ENCODE results near the gene FBN1.
A peak's percentile ranks its signal among the peaks of the same experiment; 100 is the strongest.

FBN1 gene

DNA sequence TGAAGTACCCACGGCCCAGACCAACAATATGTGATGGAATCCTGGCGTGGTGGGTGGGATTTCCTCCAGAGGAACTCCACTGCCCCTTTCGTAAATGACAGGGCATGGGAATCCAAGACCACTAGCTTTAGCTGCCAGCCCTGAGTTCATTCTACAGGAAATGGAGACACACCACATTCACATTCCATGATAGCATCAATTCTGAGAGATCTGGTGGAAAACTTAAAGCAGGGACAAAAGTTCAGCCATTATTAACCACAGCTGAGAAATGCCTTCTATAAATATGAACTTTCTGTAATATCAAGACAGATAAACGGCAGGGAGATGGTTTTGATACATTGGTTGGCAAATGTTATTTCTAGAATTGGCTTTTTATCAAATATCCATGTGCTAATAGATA lies 98.2 kb downstream of the FBN1 start:
- DNase-seq: no peak

DNA sequence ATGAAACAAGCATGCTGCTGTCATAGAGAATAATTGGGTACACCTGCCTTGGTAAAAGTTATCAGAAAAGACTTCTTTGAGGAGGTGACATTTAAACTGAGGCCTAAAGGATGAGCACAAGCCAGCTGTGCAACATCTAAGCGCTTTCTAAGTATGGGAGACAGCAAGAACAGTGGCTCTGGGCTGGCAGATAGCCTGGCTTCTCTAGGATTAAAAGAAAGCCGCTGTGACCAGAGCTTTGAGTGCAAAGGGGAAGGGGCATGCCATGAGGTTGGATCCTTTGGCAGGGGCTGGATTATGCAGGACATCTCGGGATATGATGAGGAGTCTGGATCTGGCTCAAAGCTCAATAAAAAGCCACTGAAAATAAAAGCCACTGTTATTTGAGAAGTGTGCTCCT lies 99.2 kb downstream of the FBN1 start:
- DNase-seq: no peak

DNA sequence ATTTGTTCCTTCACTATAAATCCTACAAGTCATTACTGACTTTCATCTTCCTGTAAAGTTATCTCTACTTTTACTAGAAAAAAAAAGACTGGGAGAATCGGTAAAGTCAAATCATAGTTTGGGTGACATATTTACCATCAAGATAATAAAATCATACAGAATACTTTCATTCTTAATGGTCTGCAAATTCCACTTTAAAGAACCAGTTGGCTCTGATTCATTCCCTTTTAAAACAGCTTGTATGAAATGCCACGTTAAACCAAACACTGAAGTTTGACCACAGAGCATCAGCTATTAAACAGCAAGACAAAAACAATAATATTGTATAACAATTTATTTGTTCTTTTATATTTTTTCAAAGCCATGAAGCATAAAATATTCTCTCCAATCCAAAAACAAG lies 100.7 kb downstream of the FBN1 start:
- no peak for DNase-seq

DNA sequence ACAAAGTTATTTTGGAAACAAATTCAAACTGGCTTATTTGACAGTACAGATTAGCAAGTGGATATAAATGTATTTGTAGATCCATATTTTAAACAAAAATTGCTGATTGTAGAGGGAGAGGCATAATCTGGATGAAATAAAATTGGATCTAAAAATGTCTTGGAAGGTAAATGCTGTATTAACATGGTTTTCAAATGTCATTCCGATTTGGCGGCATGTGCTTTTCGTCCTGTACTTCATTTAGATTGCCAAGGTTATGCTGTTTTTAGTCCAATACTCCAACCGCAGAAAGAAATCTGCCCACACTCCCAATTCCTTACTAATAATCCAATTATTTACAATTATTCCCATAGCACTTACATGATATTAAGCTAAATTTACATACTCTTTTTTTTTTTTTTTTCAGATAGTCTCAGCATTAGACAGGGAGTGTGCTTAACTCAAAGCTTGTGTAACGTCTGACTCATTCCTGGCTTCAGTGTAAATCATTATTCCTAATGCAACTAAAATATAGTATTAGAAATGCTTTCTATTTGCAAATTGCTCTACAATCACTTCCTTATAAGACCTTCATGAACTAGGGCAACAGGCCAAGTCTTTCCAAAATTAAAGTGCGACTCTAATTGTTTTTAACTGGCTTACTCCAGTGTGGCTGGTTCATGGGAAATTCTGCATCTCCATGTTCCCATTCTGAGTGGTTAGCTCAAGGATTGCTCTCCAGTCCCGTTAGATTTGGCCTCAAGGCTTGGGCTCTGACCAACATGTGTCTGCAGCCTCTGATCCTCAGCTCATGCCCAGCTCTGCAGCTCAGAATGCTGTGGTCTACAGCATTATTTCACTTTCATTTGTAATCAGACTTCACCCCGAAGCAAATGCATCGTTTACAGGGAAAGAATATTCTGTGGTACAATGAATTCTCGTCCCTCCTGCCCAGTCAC lies 103.9 kb downstream of the FBN1 start:
- DNase-seq: no peak

DNA sequence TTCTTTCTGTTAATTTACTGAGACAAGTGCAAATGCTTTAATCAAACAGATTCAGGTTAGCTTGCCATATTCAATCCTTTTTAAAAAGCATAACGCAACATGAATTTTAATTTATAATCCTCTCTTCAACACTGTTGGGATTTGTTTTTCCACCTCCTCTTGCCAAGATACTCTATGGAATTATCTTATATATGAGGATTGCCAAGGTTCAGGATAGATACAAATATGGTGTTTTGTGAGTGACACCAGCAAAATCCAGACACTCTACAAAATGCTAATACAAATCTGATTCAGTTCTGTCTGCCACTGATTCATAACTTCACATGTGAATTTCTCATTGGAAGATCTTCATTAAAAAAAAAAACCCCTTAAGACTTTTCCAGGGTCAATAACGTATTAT lies 104.8 kb downstream of the FBN1 start:
- DNase-seq: no peak

DNA sequence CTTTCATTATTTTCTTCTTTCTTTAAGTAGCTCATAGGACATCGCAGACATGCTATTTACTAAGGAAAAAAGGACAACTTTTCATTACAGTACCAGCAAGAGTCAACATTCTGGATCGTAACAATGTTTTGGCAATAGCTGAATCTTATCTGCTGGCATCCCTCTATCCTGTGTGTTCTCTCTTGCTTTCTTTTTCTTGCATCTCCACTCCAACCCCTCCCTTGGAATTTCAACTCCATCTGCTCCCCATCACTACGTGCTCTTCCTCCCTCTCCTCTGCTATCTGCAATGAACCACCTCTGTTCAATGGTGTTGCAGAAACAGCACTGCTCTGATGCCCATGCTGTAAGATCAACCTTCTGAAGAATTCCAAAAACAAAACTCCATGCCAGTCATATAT lies 106.6 kb downstream of the FBN1 start:
- no peak for DNase-seq

DNA sequence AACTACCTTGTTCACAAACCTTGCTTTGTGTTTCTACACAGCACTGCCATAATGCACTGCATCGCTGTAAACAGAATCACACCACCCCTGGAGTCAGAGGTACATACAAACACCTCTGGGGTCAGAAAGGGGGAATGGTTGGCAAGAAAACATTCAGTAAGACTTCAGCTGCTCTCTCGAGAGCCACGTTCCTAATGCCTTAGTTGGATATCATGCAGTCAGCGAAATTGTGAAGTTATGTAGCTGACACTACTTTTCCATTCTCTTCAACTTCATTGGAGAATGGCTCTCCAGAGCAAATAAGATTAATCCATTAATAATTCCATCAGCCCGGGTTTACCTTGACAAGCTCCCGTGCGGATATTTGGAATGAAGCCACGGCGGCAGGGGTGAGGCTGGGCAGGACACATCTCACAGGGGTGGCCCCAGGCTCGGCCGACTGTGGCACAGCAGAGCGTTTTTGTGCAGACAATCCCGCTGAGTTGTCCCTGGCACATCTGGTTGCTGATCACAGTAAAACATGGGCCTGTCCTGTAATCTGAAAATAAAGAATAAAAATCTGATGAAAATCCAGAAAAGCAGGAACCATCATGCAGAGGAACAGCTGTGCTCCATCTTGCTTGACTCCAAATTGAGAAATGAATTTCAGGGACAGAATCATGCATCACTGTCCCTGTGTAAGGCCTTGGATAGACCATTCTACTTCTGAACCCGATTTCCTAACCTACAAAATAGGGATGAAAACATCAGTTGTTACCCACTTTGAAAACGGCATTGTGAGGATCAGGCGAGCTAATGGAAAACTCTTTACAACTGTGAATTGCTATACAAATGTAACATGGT lies 108.0 kb downstream of the FBN1 start:
- DNase-seq: no peak

DNA sequence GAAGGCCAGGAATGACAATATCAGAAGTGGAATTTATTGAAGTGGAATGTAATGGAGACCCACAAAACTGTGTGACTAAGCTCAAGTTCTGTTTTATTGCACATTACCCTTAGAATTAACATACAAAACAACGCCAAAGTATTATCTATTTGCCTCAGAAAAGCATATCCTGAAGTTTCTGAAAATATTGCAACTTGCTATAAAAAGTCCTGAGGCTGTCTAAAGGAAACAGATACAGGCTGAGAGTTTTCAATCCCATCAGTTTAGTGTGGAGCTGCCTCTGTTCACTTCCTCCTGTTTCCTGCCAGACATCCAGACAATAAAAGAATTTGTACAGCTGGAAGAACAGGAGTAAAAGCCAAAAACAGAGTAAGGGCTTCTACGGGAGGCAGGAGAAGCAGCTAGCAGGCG lies 108.8 kb downstream of the FBN1 start:
- DNase-seq: no peak

DNA sequence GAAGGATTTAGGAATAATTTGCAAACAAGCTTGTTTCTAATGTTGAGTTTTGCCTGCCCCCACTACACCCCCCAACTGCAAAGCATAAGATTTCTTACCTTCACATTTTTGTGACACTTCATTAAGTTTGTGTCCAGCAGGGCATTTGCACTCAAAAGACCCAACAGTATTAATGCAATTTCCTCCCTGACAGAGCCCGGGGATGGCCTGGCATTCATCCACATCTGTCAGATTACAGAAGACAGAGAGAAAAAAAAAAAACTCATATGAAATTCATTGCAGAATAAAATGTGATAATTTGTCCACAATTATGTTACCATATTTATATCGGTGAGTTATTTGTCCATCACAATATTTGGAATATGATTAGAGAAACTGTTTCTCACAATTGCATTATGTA lies 111.5 kb downstream of the FBN1 start:
- DNase-seq: no peak

DNA sequence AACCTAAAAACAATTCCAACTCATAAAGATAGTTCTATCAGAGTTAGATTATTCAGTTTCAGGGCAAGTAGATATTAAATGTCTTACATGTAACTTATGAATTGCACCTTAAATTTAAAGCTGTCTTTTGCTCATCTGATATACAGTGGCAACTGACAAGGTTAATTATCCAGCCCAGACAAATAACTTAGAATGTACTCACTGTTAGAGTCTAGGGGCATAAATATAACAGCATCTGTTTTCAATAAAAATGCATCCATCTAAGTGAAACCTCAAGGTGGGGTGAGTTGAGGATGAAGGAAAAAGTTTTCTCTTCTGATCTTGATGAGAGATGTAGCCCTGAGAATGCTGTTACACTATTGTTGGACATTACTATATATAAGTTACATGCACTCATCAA lies 112.6 kb downstream of the FBN1 start:
- DNase-seq: no peak

DNA sequence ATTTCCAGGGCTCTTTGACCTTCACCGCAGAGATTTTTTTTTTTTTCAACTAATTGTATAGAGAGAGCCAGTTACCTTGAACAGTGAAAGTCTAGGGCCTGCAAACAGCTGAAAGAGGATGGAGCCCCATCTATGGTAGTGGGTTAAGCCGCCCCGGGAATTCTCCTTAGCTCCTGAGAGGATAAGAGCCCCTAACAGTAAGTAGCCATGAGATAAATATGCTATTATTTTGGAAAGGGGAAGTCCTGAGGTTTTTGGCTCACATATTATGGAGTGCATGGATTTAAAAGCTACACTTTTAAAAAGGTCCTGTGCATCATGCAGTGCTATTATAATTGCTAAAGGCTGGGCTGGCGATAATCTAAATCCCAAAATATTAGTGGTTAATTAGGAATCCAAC lies 115.0 kb downstream of the FBN1 start:
- DNase-seq: no peak

DNA sequence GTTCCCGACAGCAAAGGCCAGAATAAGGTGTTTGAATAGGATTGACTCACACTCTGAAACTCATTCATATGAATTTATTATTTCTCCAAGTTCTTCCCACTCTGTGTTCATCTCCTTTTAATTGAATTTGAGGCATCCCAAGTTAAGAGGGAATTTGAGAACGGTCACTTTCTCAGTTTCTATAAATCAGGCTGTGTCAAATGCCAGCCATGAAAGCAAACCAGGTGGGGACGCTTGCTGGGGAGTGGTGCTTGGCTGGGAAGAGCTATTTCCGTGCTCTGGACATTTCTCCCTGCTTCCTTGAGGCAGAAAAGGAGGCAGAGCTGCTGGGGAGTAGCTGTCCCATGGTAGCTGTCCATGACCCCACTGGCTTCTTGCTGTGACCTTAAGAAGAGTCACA lies 116.6 kb downstream of the FBN1 start:
- no peak for DNase-seq

DNA sequence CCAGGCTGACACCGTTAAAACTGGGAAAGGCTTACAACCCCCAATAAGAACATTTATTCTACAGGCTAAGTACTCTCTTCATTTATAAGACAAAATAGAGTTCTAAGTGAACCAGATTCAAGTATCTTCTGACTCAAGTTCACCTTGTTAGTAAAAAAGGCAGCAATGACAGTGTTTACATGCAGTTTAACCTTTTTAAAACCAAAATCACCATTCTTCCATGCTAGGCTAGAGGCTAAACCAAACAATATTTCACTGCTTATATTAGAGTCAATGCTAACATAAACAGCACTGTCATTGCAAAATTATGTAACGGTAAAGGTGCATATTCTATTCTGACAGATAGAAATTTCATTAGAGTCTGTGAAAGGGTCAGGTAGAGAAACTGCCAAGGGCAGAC lies 118.0 kb downstream of the FBN1 start:
- no peak for DNase-seq

DNA sequence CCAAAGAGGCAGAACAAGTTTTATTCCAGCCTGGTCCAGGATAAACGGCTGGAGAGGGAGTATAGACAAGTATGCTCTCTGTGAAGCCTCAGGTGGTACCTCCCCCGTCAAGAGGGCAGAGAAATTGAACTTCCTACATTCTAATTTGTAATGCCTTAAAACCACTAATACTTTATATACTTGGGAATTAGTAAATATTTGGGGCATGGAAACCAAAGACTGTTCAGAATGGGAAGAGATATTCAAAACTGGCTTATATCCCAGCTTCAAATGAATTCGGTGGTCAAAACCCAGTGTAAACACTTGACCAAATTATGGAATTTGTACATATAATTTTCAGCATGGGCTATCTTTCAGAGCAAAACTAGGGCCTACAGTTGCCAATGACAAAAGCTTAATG lies 122.6 kb downstream of the FBN1 start:
- no peak for DNase-seq

DNA sequence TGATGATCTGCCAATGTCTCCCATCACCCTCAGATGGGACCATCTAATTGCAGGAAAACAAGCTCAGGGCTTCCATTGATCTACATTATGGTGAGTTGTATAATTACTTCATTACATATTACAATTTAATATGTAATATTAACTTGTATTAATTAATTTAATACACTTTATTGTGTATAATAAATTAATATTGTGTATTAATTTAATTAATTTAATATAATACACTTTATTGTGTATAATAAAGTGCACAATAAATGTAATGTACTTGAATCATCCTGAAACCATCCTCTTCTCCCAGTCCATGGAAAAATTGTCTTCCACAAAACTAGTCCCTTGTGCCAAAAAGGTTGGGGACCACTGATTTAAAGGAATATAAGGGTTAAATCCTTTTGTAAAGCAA lies 123.4 kb downstream of the FBN1 start:
- DNase-seq: no peak

DNA sequence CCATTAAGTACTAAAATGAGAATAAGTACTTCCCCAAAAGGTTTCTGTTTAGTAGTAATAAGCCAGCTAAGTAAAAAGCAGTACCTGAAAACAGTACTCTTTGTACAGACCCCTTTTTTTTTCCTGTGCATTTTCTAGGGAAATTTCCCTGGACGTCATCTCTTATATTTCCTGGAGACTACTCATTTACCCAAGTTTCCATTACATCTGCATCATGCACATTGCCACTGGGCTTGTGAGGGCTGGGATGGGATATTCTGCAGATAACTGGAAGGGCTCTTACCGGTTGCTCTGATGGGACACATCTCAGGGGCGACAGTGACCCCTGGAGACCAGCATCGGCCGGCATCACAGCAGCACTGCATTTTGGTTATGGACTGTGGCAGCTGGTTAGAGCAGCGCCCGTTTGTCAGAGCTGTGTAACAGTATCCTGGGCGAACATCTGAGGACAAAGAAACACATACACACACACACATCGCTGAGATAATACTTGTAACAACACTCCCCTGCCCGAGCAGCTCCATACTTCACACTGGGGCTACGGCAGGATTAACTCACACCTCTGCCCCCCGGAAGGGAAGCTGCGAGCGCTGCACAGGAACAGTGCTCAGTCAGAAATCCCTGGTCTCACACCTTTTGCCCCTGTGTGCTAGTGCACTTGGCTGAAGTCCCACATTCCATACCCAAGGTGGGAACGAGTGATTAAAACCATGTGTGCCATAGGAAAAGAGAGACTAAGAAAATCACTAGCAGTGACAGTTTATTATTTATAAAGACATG lies 124.9 kb downstream of the FBN1 start:
- no peak for DNase-seq

DNA sequence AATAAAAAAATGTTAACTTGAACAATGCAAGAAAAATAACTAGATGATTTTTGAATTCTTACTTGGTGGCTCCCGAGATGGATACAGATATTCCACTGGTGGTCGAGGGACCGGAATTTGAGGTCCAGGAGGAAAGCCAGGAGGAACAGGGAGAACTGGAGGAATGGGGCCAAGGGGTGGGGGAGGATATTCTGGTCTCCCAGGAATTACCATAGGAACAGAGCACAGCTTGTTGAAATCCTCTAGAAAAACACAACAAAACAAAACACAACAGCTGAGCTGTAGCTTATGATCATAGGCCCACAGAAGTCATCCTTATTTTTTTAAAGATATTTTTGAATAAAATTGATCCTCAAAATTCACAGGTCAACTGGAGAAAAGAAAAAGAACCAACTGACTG lies 129.4 kb downstream of the FBN1 start:
- DNase-seq: no peak

DNA sequence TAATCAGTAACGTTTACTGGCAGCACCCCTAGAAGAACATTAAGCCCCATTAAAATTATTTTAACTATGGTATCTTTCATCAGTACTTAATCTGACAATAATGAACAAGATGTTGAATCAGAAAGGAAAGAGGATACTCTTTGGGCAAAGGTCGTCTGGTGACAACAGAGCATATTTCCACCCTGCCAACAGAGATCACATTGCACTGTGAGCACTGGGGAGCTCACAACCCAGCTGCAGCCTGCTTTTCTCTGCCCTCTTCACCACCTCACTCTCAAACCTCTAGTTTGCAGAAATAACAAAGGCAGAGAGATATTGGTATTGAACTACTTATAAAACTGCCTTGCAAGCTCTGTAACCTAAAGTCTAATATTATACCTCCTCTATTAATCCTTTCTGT lies 130.0 kb downstream of the FBN1 start:
- DNase-seq: no peak

DNA sequence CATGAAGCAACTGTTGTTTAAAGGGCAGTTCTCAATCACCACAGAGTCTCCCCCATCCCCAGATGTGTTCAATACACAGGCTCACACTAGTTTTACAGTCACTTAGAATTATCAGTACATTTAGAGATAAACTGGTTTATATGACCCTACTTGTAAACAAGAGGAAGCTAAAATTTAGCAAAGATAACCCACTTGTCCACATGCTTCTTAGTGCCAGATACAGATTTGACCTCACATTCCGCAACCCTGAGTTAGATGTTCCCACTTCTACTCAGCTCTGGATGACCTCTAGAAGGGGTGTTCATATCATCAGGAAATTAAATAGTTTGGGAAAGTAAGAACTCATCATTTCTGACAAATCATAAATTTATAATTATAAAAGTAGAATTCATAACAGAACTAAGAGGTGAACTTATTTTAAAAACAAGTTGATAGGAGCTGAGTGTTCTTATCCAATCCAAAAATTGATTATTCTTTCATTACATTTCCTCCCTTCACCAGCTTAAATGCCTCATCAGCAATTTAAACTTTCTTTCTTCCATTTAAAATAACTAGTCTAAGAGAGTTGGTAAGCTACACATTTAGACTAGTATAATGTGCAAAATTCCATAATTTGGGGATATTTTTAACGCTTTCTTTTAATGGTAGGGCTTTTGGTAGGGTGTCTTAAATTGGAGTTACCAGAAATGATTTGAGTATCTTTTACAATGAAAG lies 131.2 kb downstream of the FBN1 start:
- DNase-seq: no peak

DNA sequence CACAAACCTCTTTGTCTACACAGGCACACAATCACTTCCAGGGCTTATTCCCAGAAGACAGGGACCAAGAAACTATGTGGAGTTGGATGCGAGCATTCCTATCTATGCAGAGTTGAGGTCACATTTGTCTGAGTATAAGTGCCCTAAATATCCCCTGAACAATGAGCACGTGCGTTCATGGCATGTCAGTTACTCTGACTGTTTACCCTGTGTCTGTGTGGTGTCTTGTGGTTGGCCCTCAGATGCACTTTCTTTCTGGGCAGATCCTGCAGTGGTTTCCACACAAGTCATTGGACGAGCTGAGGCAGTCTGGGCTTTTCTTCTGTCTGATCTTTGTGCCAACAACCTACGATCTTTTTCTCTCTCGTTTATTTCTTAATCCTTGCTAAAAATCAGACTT lies 134.5 kb downstream of the FBN1 start:
- no peak for DNase-seq

DNA sequence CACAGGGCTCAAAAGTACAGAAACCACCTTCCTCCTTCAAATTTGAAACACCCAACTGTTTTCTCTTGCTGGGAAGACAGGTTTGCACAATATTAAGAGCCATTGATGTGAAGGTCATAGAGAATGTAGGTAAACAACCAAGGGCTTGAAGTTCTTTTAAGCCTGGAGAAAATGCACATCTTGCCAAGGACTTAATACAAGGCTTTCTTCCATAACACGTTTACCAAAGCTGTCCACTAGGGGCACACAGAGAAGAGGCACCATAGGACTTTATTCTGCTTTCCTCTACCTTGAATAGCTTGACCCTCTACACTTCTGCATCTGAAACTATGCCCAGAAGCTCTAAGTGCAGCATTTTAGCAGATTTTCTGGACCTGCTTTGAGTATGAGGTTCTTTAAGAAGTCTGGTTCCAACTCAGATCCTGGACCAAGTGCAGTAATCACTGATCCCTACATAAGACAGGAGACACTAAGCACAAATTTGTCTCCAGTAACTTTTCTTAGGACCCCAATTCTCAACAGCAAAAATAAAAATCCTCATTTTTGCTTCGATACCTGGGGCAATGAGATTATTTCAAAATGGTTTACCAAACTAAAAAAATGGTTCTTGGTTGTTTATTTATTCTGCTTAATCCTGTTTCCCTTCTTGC lies 138.0 kb downstream of the FBN1 start:
- peak in 1 of 2 donors; percentile 18 for DNase-seq

DNA sequence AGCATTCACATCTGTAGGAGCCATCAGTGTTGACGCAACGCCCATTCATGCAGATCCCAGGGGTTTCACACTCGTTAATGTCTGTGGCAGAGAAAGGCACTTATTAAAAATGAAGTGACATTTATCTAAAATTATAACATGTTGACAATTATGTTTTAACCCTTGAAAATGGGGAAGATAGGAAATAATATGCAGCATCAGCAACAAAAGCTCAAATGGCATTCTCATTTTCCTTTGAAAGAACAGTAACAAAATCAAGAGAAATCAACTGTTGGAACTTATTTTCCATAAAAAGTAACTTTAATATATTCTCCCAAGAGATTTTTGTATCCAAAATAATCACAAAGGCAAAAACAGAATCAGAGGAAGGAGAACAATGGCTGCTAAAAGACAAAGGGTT lies 140.4 kb downstream of the FBN1 start:
- DNase-seq: no peak
